GM08714 (cell line): ENCODE data around the gene FAM72C.
"Not testable (repeated sequence)": the region's sequence is repeated elsewhere in the genome, so short reads cannot be mapped to it uniquely, and the experiment has no call there.

ENCODE experiments used
- H3K4me3 ChIP-seq: fragments of 200-500 bp; sonication (Bioruptor generic); 2 replicates; pipeline ENCODE4 v1.5.1; 2014; ENCODE audit warnings: mild to moderate bottlenecking, low read length, inconsistent platforms

Gene FAM72C

GRCh38 chr1:143984721-143985473 lies 13.1 kb upstream of the FAM72C start:
- not testable (repeated sequence) for H3K4me3 ChIP-seq

- not testable (repeated sequence) for H3K4me3 ChIP-seq
These were observed 2.6 kb upstream of the FAM72C start for GRCh38 chr1:143974416-143974815.

GRCh38 chr1:143973876-143974414 lies 2.2 kb upstream of the FAM72C start:
- H3K4me3 ChIP-seq = peak overlapping the region; percentile 49; the same call in 1 of the 2 replicates

GRCh38 chr1:143972753-143973326 lies 1.1 kb upstream of the FAM72C start:
- H3K4me3 ChIP-seq = not testable (repeated sequence)

- H3K4me3 ChIP-seq = not testable (repeated sequence)
These were observed 5.9 kb downstream of the FAM72C start for GRCh38 chr1:143965860-143966259.

- H3K4me3 ChIP-seq = not testable (repeated sequence)
These were observed 7.5 kb downstream of the FAM72C start for GRCh38 chr1:143964294-143964693.

GRCh38 chr1:143955930-143956329 lies 15.9 kb downstream of the FAM72C start:
- not testable (repeated sequence) for H3K4me3 ChIP-seq

- H3K4me3 ChIP-seq = not testable (repeated sequence)
These were observed 18.9 kb downstream of the FAM72C start for GRCh38 chr1:143952913-143953312.

GRCh38 chr1:143951485-143952391 lies 20.0 kb downstream of the FAM72C start:
- H3K4me3 ChIP-seq = not testable (repeated sequence)

- H3K4me3 ChIP-seq = not testable (repeated sequence)
These were observed 24.0 kb downstream of the FAM72C start for GRCh38 chr1:143947749-143948148.

- not testable (repeated sequence) for H3K4me3 ChIP-seq
These were observed 26.5 kb downstream of the FAM72C start for GRCh38 chr1:143945253-143945652.

GRCh38 chr1:143944576-143945240 lies 27.1 kb downstream of the FAM72C start:
- H3K4me3 ChIP-seq = not testable (repeated sequence)

GRCh38 chr1:143943319-143943978 lies 28.3 kb downstream of the FAM72C start:
- H3K4me3 ChIP-seq = not testable (repeated sequence)

- H3K4me3 ChIP-seq = not testable (repeated sequence)
These were observed 29.4 kb downstream of the FAM72C start for GRCh38 chr1:143942238-143942860.

GRCh38 chr1:143939666-143940065 lies 32.1 kb downstream of the FAM72C start:
- not testable (repeated sequence) for H3K4me3 ChIP-seq

GRCh38 chr1:143938922-143939321 lies 32.9 kb downstream of the FAM72C start:
- H3K4me3 ChIP-seq = not testable (repeated sequence)

GRCh38 chr1:143936457-143937115 lies 35.2 kb downstream of the FAM72C start:
- not testable (repeated sequence) for H3K4me3 ChIP-seq

GRCh38 chr1:143919127-143919526 lies 52.7 kb downstream of the FAM72C start:
- H3K4me3 ChIP-seq = not testable (repeated sequence)

- not testable (repeated sequence) for H3K4me3 ChIP-seq
These were observed 53.2 kb downstream of the FAM72C start for GRCh38 chr1:143918552-143918951.

GRCh38 chr1:143913705-143914104 lies 58.1 kb downstream of the FAM72C start:
- not testable (repeated sequence) for H3K4me3 ChIP-seq
